MV-4-11 (cell line): ENCODE data around the gene GPS2.
"Not testable (repeated sequence)": the region's sequence is repeated elsewhere in the genome, so short reads cannot be mapped to it uniquely, and the experiment has no call there.

Source experiments
- DNase-seq: peaks from one replicate; lab custom pipeline; 2025; lab: John Stamatoyannopoulos, UW

GPS2 gene

DNA sequence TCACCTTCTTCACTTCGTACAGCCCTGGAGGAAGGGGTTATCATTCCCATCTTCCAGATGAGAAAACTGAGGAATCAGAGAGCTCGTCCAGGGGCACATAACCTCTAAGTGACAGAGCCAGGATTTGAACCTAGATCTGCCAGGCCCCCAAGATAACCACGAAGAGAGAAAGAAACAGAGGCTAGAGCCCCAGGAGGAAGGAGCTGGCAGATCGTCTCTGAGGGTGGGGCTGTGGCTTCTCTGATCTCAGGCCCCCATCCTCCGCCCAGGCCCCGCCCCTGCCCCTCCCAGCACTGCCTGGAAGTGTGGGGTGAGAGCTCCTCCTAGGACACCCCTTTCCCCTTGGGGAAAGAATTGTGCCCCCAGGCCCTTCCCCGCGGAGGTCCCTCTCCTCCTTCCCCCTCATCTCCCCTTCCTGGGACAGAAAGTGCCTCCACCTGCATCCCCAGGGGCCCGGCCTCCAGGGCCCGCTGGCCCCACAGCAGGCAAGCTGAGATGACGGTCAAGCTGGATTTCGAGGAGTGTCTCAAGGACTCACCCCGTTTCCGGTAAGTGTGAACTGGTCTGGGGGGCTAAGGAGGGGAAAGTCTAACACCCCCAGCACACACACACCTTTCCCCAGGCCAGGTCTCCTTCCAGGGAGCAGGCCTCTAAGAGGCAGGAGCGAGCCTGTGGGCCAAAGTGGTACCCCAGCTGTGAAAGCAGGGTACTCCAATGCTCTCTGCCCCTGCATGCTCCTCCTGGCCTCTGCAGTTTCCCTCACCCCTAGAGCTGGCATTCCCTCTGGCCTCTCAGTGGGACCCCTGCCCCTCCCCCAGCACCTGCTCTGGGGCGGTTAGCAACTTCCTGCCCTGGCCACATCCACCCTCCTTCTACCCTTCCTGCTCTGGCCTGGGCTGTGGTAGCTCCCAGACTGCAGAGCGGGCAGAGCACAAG lies 21.3 kb upstream of the GPS2 start, which contains the start of gene ACAP1:
Gene ACAP1 (plus strand): TSS at position 290 of the 936 bp plus-strand sequence. CDS start 206 bp downstream, at position 496.
- DNase-seq = peak; percentile 48

DNA sequence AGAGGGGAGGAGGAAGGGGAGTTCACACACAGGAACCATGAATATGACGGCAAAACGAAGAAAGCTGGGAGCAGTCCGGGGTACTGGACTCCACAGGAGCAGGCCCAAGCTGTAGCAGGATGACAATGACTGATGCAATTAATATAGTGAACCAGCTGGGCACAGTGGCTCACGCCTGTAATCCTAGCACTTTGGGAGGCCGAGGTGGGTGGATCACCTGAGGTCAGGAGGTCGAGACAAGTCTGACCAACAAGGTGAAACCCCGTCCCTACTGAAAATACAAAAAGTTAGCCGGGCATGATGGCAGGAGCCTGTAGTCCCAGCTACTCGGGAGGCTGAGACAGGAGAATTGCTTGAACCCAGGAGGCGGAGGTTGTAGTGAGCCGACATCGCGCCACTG lies 20.6 kb upstream of the GPS2 start:
- not testable (repeated sequence) for DNase-seq

- no peak for DNase-seq
Observed at GRCh38 chr17:7334938-7335538, 19.9 kb upstream of the GPS2 start.

- DNase-seq = peak; percentile 65
Observed at GRCh38 chr17:7332600-7333069, 17.5 kb upstream of the GPS2 start.

DNA sequence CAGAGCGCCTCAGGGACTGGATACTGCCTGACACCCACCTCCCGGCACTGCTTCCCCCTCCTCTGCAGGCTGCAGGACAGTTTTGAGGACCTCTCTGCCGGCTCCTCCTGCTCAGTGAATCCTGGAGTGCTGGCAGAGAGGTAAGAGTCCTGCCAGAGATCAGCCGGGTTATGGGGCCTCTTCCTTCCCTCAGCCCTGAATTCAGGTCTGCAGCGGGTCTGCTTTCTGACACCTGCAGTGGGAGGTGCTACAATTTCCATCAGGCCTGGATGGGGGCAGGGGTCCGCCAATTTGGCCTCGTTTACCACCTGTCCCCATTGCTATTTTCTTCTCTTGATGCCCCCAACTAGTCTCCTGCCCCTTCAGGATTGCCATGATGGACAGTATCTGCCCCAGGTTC lies 17.0 kb upstream of the GPS2 start:
- DNase-seq = no peak

DNA sequence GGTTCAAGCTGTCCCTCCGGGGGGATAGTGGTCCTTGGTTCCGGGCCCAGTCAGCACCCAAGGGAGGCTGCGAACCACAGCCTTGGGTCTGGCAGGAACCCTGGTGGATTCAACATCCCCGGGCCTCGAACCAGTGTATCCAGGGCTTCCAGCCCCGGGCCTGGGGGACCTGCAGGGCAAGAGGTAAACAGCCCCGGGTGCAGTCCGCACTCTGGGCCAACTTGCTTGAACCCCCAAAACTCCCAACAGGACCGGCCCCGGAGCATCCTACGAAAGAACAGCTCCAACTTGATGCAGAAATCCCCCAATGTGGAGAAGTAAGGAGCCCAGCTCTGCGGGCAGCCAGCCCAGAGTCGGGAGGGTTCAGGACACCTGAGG lies 15.5 kb upstream of the GPS2 start:
- no peak for DNase-seq

DNA sequence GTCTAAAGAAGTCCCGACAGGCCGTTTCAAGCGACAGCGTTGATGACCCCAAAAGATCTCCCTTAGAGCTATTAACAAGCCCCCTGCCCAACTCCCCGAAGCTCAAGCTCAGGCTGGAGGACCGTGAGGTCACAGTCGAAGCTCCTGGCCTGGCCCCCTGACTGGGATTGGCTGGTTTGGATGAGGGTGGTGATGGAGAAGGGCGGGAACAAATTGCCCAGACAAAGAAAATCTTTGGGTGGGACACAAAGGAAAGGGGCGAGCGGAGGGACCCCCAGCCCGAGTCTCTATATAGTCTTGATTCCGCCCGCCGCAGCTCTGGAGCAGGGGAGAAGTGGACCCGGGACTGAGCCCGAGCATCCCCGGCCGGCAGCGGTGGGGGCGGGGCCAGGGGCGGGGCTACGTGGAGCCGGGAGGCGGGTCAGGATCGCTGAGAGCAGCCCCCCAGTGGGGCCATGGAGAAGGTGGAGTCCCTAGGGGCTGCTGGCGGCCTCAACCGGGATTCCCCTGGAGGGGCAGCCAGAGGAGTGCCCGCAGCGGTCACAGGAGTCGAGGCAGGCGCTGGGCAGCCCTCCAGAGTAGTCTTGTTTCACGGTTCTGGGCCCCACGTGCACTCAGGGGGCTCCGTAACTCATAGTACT lies 15.0 kb upstream of the GPS2 start:
- DNase-seq = peak; percentile 84

DNA sequence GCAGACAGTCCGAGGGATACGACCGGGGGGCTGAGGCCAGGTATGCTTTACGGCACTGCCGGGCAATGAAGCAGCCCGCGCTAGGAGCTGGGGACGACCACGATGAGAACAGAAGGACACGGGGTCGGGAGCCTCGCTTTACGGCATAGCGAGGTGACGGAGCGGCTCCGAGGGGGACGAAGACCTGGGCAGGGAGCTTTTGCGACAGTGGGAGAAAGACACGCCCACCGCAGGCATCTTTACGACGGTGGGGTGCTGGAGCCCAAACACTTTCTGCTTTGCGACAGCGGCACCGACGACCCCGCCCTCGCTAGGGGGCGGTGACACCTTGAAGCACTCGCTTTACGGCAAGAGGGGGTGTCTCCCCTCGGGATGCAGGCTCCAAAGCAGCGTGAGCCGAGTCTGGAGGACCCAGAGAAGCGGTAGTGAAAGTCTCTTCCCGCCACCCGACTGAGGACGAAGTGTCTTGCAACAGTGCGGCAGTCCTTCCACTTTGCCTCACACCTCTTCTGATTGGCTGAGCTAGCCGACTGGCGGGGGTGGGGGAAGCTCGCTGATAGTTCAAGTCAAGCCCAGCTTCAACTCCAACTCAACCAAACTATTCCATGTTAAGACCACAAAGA lies 14.3 kb upstream of the GPS2 start:
- peak; percentile 100 for DNase-seq

DNA sequence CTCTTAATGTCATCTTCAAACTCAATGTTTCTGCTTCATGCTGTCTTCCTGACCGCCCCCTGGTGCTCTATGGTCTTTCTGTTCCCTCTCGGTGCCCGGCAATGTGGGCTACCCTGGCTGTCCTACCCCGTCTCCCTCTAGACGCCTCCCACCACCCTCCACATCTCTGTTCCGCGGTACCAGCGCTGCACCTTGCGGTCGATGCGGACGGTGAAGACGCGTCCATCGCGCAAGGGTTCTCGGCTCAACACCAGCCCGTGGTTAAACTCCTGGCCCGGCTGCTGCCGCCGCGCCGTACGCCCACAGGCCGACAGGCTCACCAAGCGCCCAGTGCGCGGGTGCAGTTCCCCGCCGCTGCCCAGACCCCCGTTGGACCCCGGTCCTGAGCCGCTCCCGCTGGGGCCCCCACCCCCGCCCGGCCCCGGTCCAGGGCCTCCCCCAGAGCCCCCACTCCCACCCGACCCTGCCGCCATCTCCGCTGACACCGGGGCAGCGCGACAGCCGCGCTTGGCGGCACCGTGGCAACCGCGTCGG lies 13.7 kb upstream of the GPS2 start, which contains the start of gene NEURL4:
Gene NEURL4 (minus strand): TSS at position 496 of the 534 bp plus-strand sequence. CDS start 23 bp downstream, at position 473.
- DNase-seq = peak; percentile 38

GRCh38 chr17:7328009-7328408 lies 12.8 kb upstream of the GPS2 start:
- DNase-seq = no peak

GRCh38 chr17:7327501-7327900 lies 12.3 kb upstream of the GPS2 start:
- DNase-seq = no peak

GRCh38 chr17:7327056-7327455 lies 11.9 kb upstream of the GPS2 start:
- DNase-seq = no peak

DNA sequence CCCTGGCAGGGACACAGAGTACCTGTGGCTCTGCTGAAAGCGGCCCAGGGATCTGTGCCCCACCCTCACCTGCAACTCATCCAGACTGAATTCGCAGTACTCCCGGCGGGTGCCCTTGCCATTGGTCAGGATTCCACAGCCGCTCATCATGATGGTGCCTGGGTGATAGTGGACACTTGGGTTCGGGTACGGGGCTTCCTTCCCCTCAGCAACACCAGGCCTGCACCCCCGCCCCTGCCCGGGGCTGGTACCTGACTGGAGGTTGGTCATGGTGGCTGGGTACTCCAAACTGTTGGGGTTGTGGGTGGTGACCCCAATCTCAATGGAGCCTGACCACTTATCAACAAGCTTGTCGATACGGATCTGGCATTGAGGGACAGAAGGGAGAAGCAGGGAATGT lies 11.0 kb upstream of the GPS2 start:
- no peak for DNase-seq

DNA sequence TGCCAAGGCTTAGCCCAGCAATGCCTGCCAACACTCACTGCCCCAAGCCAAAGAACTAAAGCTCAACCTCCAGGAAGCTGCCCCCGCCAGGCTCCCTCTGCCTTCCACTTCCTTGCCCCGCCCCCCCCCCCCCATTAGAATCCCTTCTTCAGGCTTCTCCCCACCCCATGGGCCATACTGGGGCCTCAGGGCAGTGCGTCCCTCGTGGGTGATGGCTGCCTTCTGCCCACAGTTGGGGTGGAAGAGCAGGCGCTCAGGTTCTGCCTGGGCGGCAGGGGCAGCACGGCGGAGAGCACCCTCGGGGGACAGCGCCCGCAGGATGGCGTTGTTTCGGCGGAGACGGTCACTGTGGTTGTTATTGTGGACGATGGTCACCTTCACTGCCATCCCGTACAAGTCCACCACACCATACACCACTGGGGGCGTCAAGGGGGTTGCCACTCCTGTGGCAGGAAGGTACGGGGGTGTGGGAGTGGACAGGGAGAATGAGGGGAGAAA lies 9.9 kb upstream of the GPS2 start:
- DNase-seq = no peak

DNA sequence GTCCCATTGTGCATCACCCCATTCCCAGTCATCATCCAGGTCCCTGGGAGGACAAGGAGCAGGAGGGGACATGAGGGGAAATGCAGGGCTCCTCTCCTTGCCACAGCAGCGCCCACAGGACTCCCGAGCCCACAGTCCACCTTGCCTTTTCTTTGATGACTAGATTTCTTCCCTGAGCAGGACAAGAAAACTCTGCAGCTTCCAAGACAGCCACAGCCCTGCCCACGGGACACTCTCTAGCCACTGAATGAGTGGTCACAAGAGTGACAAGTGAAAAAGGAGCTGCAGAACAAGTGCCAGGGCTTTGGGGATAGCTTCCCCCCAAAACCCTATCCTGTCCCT lies 9.2 kb upstream of the GPS2 start:
- no peak for DNase-seq

GRCh38 chr17:7323731-7324437 lies 8.7 kb upstream of the GPS2 start:
- DNase-seq = no peak

- DNase-seq = no peak
Observed at GRCh38 chr17:7322520-7323194, 7.5 kb upstream of the GPS2 start.

DNA sequence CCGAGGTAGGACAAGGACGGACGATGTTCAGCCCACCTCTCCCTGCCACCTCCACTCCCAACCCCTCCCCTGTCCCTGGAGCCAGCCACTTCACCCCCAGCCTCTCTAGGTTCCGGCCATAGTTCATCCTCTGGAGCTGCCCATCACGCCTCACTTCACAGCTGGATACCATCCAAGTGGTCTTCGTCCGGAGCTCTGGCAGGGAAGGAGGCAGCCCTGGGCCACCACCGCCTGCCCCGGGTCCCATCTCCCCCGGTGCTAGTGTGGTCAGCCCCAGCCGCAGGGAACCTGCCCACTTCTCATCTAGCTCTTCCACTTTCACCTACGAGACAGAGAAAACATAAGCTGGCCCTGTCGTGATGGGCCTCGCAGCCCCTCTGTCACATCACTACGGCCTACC lies 6.3 kb upstream of the GPS2 start:
- no peak for DNase-seq

GRCh38 chr17:7318121-7318860 lies 3.1 kb upstream of the GPS2 start:
- no peak for DNase-seq
